ENCODE results near the gene TFF2.

GRCh38 chr21:42379426-42380215 is 28.8 kb upstream of the TFF2 start:
- no peak for TF ChIP-seq CTCF (optimal IDR thresholded peaks at IDR 0.05 in 1 of 3, IDR thresholded peaks at IDR 0.05 in 1 of 3, conservative IDR thresholded peaks at IDR 0.05 in 1 of 3; ENCODE audit: extremely low read depth in 1 of 3, insufficient read depth in 2 of 3, low read length in 3 of 3)
- TF ChIP-seq EZH2 (IDR thresholded peaks at IDR 0.05; ENCODE audit: low read length): no peak

Data from keratinocyte (primary cell).